NCI-H146 (cell line): Measurements from ENCODE around the gene AIF1.

Source experiments
- DNase-seq: peaks from one replicate; lab custom pipeline; 2025; lab: John Stamatoyannopoulos, UW

Gene AIF1

GRCh38 chr6:31642798-31643570 lies 27.9 kb downstream of the AIF1 start:
- DNase-seq, result no peak

- DNase-seq, result no peak
Observed at GRCh38 chr6:31643818-31644454, 28.9 kb downstream of the AIF1 start.

DNA sequence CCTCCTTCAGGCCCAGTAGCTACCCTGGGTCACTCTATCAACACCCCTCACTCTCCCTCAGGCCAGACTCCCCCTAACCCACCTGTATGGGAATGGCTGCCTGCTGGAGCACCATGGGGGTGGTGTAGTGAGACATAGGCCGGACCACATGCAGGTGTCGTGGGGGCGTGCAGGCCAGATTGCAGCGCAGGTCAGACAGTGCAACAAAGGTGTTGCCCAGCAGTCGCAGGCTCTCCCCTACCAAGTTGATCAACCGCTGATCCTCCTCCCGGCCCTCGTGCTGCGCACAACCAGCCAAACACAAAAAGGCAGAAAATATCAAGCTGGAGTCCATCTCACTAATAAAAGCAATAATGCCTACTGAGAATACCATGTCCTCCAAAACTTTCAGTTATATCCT lies 30.3 kb downstream of the AIF1 start:
- no peak for DNase-seq

- peak; percentile 63 for DNase-seq
Observed at GRCh38 chr6:31651602-31652191, 36.7 kb downstream of the AIF1 start.

DNA sequence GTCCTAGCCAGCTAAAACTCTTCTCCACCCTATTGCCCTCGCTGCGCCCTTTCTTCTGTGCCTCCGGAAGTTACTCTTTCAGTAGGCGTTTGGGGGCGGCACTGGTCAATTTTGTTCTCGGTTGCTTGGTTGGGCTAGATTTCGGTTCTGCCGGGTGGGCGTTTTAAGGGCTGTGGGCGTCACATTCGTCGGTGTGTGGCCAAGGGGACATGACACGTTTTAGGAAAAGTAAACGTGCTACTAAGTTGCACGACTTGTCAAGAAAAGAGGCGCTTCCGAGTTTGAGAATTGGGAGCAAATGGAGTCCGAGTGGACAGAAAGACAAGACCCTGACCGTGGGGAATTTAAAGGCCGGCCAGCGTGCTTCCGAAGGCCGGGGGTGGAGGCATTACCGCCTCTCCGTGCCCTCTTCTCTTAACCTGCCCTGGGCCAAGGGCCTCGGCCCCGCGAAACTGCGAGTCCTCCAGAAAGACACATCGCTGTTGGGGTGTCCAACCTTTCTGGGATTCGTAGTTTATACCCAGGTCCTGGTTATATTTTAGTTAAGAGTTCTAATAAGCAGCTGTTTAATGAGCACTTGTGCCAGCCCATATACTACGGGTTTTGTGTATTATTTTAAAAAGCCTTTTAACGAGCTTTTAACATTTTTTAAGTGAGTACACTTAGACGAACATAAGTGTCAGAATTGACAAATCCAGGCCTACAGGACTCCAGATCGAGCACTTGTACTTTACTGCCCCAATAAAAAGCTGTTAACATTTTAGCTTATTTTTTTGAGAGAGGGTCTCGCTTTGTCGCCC lies 38.1 kb downstream of the AIF1 start:
- DNase-seq, result peak; percentile 97

GRCh38 chr6:31654574-31655348 lies 39.7 kb downstream of the AIF1 start:
- no peak for DNase-seq

DNA sequence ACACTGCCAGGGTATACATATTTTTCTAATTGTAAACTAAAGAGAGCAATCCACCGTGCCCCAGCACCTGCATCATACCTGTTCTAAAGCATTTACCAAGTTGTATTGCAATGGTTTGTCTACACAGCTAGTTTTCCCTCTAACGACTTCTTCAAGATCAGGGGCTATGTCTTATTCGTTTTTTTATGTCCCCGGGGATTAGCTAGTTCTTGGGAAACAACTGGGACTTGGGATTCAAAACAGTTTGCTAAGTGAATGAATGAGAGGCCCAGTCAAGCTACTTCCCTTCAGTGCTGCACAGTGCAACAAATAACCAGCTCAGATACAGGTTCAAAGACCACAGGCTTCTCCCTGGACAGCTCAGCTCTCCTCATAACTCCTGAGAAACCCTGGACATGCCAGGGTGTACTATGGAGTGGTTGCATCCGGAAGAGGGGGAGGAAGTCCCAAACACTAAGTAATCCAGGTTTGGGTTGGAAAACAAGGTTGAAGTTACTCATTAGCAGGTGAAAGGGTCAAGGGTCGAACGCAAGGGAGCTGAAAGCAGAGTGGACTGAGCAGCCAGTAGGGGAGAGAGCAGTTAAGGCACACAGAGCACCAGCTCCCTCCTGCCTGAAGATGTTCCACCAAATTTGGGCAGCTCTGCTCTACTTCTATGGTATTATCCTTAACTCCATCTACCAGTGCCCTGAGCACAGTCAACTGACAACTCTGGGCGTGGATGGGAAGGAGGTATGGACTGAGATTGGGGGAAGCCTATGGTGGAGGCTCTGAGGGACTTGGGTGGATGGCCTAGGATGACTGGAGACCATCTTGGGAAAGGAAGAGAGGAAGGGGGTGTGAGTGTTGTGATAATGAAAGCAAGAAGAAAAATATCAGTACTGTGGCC lies 40.6 kb downstream of the AIF1 start, which contains the start of gene APOM:
TSS of gene APOM (plus strand) at position 546 of the 889 bp plus-strand sequence. CDS start at position 619, 73 bp downstream.
- no peak for DNase-seq

- no peak for DNase-seq
Observed at GRCh38 chr6:31657406-31658157, 42.5 kb downstream of the AIF1 start.

DNA sequence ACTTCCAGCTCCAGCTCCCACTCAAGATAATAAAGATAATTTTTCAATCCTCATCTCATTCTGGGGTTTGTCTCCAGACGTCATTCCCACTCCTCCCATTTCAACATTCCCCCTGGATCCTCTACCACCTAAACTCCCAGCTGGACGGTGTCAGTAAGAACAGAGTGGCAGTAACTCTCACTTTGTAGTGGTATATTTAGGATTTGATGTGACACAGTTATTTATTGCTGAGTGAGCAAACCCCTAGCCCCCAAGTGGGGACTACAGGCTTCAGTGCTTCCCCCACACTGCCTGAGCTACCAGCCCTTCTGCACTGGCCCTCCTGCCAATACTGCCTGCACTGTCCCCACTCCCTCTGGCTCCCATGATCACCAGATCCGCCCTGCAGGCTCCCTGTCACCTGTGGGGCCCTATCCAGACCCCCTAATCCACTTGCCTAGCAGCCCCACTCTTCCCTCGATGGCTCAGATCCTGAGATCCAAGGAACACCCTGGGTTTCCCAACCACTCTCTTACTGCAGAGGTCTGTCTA lies 43.2 kb downstream of the AIF1 start:
- no peak for DNase-seq

DNA sequence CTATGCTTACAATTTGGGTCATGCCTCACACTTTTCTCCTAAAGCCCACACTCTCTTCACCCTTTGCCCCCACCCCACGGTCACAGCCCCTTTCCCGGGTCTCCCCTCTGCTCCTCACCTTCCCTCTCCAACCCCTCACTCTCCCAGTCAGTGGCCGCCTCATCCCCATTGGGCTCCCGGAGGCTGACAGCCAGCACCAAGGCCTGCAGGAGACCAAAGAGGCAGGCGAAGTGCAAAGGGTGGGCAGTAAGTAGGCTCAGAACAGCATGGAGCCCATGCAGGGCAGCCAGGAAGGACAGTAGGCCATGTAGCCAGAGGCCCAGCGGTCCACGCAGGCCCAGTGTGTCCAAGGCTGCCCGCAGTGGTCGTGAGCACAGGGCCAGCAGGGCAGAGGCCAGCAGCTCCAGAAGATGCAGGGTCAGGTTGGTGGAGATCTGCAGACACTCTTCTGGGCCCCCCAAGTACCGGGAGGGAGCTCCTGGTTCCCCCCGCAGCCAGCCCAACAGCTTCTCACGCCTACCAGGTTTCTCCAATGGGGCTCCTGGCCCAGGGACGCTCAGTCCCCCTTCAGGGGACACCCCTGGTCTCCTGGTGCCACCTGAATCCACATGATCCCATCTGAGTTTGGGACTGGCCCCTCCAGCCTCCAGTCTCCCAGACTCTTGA lies 44.1 kb downstream of the AIF1 start:
- DNase-seq, result no peak

DNA sequence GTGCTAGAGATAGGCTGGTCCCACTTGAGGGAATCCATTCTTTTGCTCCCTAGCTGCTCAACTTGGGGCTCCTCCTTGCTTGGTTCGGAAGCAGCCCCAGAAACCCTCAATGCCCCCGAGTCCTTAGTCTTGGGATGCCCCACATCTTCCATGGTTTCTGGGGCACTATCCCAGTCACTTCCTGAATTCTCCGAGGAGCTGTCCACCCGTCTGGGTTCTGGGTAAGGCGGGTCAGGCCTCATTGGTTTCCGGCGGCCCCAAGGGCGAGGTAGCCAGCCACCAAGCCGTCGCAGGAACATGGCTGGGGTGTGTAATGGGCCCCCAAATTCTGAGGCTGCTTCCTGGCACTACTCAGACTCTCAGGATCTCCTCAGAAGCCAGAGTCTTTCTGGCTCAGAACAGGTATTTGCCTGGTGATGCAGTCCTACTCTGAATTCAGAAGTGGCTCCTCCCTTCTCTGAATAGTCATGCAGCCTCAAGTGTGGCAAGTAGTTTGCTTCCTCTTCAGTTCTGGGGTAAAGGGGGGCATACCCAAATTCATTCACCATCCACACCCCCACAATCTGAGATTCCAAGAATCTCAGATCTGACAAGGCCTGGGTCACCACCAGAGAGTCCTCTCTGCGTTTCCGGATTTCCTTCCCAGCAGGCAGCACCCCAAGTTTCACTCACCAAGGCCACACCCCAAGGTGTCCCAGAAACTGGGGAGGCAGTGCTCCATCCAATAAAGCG lies 44.8 kb downstream of the AIF1 start:
- DNase-seq, result no peak

- DNase-seq, result peak; percentile 90
Observed at GRCh38 chr6:31660381-31661261, 45.6 kb downstream of the AIF1 start, which contains the start of gene C6orf47. Gene C6orf47, minus strand, starts transcription at chr6:31660778. Its CDS starts 831 bp downstream, at chr6:31659947.

GRCh38 chr6:31661262-31662123 lies 46.5 kb downstream of the AIF1 start:
- DNase-seq, result no peak

DNA sequence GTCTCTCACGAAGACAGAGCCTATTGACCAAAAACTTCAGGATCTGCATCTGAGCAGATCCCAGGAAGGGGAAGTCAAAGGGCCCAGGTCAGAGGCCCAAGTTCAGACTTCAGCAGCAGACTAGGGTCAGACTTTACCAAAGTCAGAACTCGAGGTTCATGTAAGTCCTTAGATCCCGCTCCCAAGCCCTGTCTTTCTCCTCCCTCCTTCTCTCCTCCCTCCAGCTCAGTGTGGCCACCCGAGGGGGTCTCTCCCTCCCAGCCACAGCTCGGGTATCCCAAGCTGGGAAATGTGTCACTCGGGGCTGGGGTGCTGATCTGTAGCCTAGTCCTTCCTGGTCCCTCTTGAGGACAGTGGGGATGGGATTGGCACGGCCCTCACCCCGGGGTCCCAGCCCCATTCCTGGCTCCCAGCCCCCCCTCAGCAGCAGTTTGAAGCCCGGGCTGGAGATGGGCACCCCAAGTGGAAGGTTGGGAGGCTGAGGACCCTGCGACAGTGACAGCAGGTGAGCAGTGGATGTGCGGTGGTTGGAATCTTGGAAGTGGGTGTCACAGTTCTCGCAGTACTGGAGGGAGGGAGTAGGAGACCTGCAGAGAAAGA lies 47.2 kb downstream of the AIF1 start:
- DNase-seq, result no peak

GRCh38 chr6:31663126-31663960 lies 48.3 kb downstream of the AIF1 start:
- DNase-seq, result no peak
